IMR-90 (cell line): ENCODE measurements around the gene MAG.

ENCODE experiments used
- BHLHE40 ChIP-seq: fragments of 150-350 bp; IDR thresholded peaks from 2 replicates; pipeline ENCODE4 v1.6.1; 2016; ENCODE audit warnings: mild to moderate bottlenecking, low read depth, low read length
- CEBPB ChIP-seq: IDR thresholded peaks from 2 replicates; pipeline ENCODE4 v1.6.1; 2012; ENCODE audit warnings: low read depth, low read length, improper control_type of control experiment
- MXI1 ChIP-seq: IDR thresholded peaks from 2 replicates; pipeline ENCODE4 v1.6.1; 2012; ENCODE audit warnings: low read depth, mild to moderate bottlenecking, low read length, moderate library complexity, borderline replicate concordance
- POLR2A ChIP-seq: IDR thresholded peaks from 2 replicates; pipeline ENCODE4 v1.6.1; 2012; ENCODE audit warnings: mild to moderate bottlenecking, low read depth, low read length
- RCOR1 ChIP-seq: IDR thresholded peaks from 2 replicates; pipeline ENCODE4 v1.6.1; 2012; ENCODE audit warnings: mild to moderate bottlenecking, low read length, improper control_type of control experiment; ENCODE audit not compliant: insufficient replicate concordance
- RFX5 ChIP-seq: IDR thresholded peaks from 2 replicates; pipeline ENCODE4 v1.8.0; 2012; ENCODE audit warnings: low read depth, mild to moderate bottlenecking, low read length, moderate library complexity
- SMC3 ChIP-seq: fragments of 150-350 bp; IDR thresholded peaks from 2 replicates; pipeline ENCODE4 v1.6.1; 2016; ENCODE audit warnings: low read depth, mild to moderate bottlenecking, antibody characterized with exemption, low read length, moderate library complexity
- TF ChIP-seq, protein P1 (sequence below): conservative IDR thresholded peaks from 2 replicates; pipeline ENCODE4 v1.5.1; 2012; ENCODE audit warnings: mild to moderate bottlenecking, low read depth, low read length, improper control_type of control experiment
- TF ChIP-seq, protein P2 (sequence below): fragments of 150-350 bp; IDR thresholded peaks from 2 replicates; pipeline ENCODE4 v1.6.1; 2017; ENCODE audit warnings: mild to moderate bottlenecking, antibody characterized with exemption, low read length, low read depth
- TF ChIP-seq, protein P3 (sequence below): fragments of 150-350 bp; IDR thresholded peaks from 2 replicates; pipeline ENCODE4 v1.6.1; 2016; ENCODE audit warnings: low read depth, mild to moderate bottlenecking, low read length, moderate library complexity, borderline replicate concordance

DNA sequence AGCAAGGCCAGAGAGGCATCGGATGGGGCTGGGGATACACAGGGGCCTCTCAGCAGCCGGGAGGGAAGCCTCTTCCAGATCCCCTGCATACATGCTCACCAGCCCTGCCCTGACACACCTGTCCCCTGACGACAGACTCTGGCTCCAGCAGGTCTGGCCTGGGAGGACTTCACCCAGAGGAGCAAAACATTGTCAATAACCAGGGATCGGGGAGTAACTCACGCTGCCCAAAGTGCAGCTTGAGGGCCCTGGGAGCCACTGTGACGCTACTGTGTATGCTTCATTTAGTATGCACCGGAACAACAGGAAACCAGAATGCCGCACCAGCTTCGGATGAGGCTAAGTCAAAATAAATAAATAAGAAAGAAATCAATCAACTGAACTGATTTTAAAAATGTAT, 24.6 kb downstream of the MAG start:
- TF ChIP-seq, protein P1, sequence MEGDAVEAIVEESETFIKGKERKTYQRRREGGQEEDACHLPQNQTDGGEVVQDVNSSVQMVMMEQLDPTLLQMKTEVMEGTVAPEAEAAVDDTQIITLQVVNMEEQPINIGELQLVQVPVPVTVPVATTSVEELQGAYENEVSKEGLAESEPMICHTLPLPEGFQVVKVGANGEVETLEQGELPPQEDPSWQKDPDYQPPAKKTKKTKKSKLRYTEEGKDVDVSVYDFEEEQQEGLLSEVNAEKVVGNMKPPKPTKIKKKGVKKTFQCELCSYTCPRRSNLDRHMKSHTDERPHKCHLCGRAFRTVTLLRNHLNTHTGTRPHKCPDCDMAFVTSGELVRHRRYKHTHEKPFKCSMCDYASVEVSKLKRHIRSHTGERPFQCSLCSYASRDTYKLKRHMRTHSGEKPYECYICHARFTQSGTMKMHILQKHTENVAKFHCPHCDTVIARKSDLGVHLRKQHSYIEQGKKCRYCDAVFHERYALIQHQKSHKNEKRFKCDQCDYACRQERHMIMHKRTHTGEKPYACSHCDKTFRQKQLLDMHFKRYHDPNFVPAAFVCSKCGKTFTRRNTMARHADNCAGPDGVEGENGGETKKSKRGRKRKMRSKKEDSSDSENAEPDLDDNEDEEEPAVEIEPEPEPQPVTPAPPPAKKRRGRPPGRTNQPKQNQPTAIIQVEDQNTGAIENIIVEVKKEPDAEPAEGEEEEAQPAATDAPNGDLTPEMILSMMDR: no peak
- TF ChIP-seq POLR2A (no peak), RFX5 (no peak), BHLHE40 (no peak), SMC3 (no peak), CEBPB (no peak), MXI1 (no peak), RCOR1 (no peak)
- TF ChIP-seq, protein P2, sequence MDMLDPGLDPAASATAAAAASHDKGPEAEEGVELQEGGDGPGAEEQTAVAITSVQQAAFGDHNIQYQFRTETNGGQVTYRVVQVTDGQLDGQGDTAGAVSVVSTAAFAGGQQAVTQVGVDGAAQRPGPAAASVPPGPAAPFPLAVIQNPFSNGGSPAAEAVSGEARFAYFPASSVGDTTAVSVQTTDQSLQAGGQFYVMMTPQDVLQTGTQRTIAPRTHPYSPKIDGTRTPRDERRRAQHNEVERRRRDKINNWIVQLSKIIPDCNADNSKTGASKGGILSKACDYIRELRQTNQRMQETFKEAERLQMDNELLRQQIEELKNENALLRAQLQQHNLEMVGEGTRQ: no peak
- TF ChIP-seq, protein P3, sequence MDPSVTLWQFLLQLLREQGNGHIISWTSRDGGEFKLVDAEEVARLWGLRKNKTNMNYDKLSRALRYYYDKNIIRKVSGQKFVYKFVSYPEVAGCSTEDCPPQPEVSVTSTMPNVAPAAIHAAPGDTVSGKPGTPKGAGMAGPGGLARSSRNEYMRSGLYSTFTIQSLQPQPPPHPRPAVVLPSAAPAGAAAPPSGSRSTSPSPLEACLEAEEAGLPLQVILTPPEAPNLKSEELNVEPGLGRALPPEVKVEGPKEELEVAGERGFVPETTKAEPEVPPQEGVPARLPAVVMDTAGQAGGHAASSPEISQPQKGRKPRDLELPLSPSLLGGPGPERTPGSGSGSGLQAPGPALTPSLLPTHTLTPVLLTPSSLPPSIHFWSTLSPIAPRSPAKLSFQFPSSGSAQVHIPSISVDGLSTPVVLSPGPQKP: no peak
